ENCODE results near the gene SSH2. TPM values are rescaled to one million over a fixed set of nuclear protein-coding genes. Genes with fewer than 3 reads are reported as not detected.

Gene SSH2
- total and polyA plus RNA-seq, 8 donors = 8.4 to 19.1 (median 10.3) TPM

- intact Hi-C loops (cut with DNase I) = no loop called here
- peak in 2 of 4 donors; percentile 52 to 80 for ATAC-seq
- peaks cover 0 to 16% (median 12%) of the 10 kb centered on the region in 3 donors for H3K4me1 ChIP-seq
- WGBS, 2 donors = 46 to 51% methylated on average over 3 of the region's 3 CpGs
- peak overlapping the region in 1 of 4 donors; percentile 23 for H3K27ac ChIP-seq
- no peaks in the 10 kb centered on the region for H3K36me3 ChIP-seq
- no peaks in the 10 kb centered on the region for H3K27me3 ChIP-seq
- no peak for DNase-seq
- TF ChIP-seq, protein P1, sequence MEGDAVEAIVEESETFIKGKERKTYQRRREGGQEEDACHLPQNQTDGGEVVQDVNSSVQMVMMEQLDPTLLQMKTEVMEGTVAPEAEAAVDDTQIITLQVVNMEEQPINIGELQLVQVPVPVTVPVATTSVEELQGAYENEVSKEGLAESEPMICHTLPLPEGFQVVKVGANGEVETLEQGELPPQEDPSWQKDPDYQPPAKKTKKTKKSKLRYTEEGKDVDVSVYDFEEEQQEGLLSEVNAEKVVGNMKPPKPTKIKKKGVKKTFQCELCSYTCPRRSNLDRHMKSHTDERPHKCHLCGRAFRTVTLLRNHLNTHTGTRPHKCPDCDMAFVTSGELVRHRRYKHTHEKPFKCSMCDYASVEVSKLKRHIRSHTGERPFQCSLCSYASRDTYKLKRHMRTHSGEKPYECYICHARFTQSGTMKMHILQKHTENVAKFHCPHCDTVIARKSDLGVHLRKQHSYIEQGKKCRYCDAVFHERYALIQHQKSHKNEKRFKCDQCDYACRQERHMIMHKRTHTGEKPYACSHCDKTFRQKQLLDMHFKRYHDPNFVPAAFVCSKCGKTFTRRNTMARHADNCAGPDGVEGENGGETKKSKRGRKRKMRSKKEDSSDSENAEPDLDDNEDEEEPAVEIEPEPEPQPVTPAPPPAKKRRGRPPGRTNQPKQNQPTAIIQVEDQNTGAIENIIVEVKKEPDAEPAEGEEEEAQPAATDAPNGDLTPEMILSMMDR (IDR thresholded peaks at IDR 0.05) = no peak
- FAIRE-seq = no peak
- no peak overlapping the region for H3K4me3 ChIP-seq
- no peaks in the 10 kb centered on the region for H3K9me3 ChIP-seq
Observed at GRCh38 chr17:29918922-29919856, 10.8 kb downstream of the SSH2 start.

- intact Hi-C loops (cut with DNase I) = no loop called here
- ATAC-seq (no peak), FAIRE-seq (no peak), DNase-seq (no peak)
- Histone ChIP-seq H3K4me3 (no peak overlapping the region), H3K27me3 (no peaks in the 10 kb centered on the region), H3K9me3 (no peaks in the 10 kb centered on the region), H3K4me1 (peaks cover 0 to 16% (median 12%) of the 10 kb centered on the region in 3 donors), H3K36me3 (no peaks in the 10 kb centered on the region), H3K27ac (no peak overlapping the region)
- TF ChIP-seq, protein P1 (IDR thresholded peaks at IDR 0.05) = no peak
- 98 to 100% methylated on average over 1 of the region's 1 CpG for WGBS, 2 donors
Observed at GRCh38 chr17:29918016-29918415, 12.0 kb downstream of the SSH2 start.

- intact Hi-C loops (cut with DNase I) = no loop called here
- 67 to 80% methylated on average over 2 of the region's 2 CpGs for WGBS, 2 donors
- peaks cover 16 to 31% (median 23%) of the 10 kb centered on the region in 3 donors for H3K4me1 ChIP-seq
Observed at GRCh38 chr17:29914819-29915537, 15.1 kb downstream of the SSH2 start.

DNA sequence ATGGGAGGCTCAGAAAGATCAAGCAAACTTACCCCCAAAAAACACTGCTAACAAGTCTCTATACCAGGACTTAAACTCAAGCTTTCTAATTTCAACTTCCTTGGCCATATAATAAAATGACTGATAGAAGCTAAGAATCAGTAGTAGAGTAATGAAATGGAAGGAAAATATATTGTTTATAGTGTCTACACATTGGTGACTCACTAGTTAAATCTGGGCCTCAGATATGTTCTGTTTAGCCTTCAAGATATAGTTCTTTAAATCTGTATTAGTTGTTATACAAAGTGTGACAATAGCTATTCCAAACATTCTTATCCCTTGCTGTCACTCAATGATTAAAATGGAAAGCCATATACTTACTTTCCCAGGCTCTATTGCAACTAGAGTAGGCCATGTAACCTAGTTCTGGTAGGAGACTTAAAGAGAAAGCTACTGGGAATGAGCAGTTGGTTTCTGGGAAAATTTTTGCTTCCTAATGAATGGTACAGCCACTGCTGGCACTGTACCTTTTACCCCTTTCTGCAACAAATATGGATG lies 18.3 kb downstream of the SSH2 start:
- DNase-seq (no peak), FAIRE-seq (no peak)
- TF ChIP-seq, protein P1 (IDR thresholded peaks at IDR 0.05) = no peak

More at GRCh38 chr17:29914819-29915537, 15.1 kb downstream of the SSH2 start:
- TF ChIP-seq, protein P1 (IDR thresholded peaks at IDR 0.05) = no peak
- Histone ChIP-seq H3K27me3 (no peaks in the 10 kb centered on the region), H3K36me3 (no peaks in the 10 kb centered on the region), H3K4me3 (no peak overlapping the region), H3K9me3 (no peaks in the 10 kb centered on the region), H3K27ac (no peak overlapping the region)
- FAIRE-seq (no peak), ATAC-seq (no peak), DNase-seq (no peak)

More for the DNA sequence above, 18.3 kb downstream of the SSH2 start:
- ATAC-seq = peak; percentile 89 to 96 (median 94)
- Histone ChIP-seq H3K27me3 (no peaks in the 10 kb centered on the region), H3K27ac (peak overlapping the region in 1 of 4 donors; percentile 24), H3K36me3 (no peaks in the 10 kb centered on the region), H3K4me3 (no peak overlapping the region), H3K4me1 (peaks cover 13 to 24% (median 16%) of the 10 kb centered on the region in 3 donors), H3K9me3 (no peaks in the 10 kb centered on the region)
- intact Hi-C loops (cut with DNase I) = no loop called here

Data from pancreas (tissue), 10 donors.